ENCODE data around the gene ENOX1. TPM values are rescaled to one million over a fixed set of nuclear protein-coding genes. Genes with fewer than 3 reads are reported as not detected.

Gene ENOX1
- total RNA-seq, 1 experiment from 2014 or later = 0.35 TPM

- Histone ChIP-seq H3K4me1 (replicated peaks; ENCODE audit: insufficient read depth) (no peaks in the 10 kb centered on the region), H3K79me2 (ENCODE audit: low read depth) (no peaks in the 10 kb centered on the region), H3K36me3 (ENCODE audit: low read depth) (no peaks in the 10 kb centered on the region), H2AFZ (no peak overlapping the region), H4K20me1 (ENCODE audit: insufficient read depth) (no peaks in the 10 kb centered on the region), H3K9me3 (ENCODE audit: insufficient read depth, low read depth) (no peaks in the 10 kb centered on the region), H3F3A (ENCODE audit: insufficient read depth, low read depth) (no peaks in the 10 kb centered on the region), H3K4me3 (no peak overlapping the region), H3K27me3 (ENCODE audit: insufficient read depth, low read depth) (no peaks in the 10 kb centered on the region), H3K27ac (no peak overlapping the region), H3K4me2 (no peak overlapping the region), H3K9me2 (ENCODE audit: insufficient read depth) (no peaks in the 10 kb centered on the region)
- intact Hi-C loops (cut with micrococcal nuclease; ENCODE audit: unreplicated experiment) = no loop called here
- no peak for TF ChIP-seq CTCF (conservative IDR thresholded peaks at IDR 0.05)
- ChIA-PET POLR2A (ENCODE audit: unreplicated experiment) (no interaction called here), CTCF (no interaction called here)
- no peak for DNase-seq
- no TSS peak for BruUV-seq (replicated peaks)
Observed at GRCh38 chr13:43483930-43484329, 302.8 kb downstream of the ENOX1 start.

GRCh38 chr13:43482641-43483040 lies 304.1 kb downstream of the ENOX1 start:
- TF ChIP-seq EZH2 (IDR thresholded peaks at IDR 0.05; ENCODE audit: low read depth) (no peak), CTCF (conservative IDR thresholded peaks at IDR 0.05) (no peak)
- CTCF ChIA-PET = no interaction called here
- H4K20me1 ChIP-seq (ENCODE audit: insufficient read depth) = no peaks in the 10 kb centered on the region
- H3F3A ChIP-seq (ENCODE audit: insufficient read depth, low read depth) = no peaks in the 10 kb centered on the region
- POLR2A ChIA-PET (ENCODE audit: unreplicated experiment) = no interaction called here
- no peak overlapping the region for H3K4me2 ChIP-seq
- BruUV-seq (replicated peaks) = no TSS peak
- DNase-seq = no peak
- H3K36me3 ChIP-seq (ENCODE audit: low read depth) = no peaks in the 10 kb centered on the region
- no peaks in the 10 kb centered on the region for H3K9me3 ChIP-seq (ENCODE audit: insufficient read depth, low read depth)
- no peak overlapping the region for H3K27ac ChIP-seq
- no peaks in the 10 kb centered on the region for H3K4me1 ChIP-seq (replicated peaks; ENCODE audit: insufficient read depth)
- intact Hi-C loops (cut with micrococcal nuclease; ENCODE audit: unreplicated experiment) = no loop called here
- no peaks in the 10 kb centered on the region for H3K27me3 ChIP-seq (ENCODE audit: insufficient read depth, low read depth)
- H3K9me2 ChIP-seq (ENCODE audit: insufficient read depth) = no peaks in the 10 kb centered on the region
- H2AFZ ChIP-seq = no peak overlapping the region
- no peaks in the 10 kb centered on the region for H3K79me2 ChIP-seq (ENCODE audit: low read depth)
- H3K4me3 ChIP-seq = no peak overlapping the region

GRCh38 chr13:43482026-43482425 lies 304.7 kb downstream of the ENOX1 start:
- Histone ChIP-seq H4K20me1 (ENCODE audit: insufficient read depth) (no peaks in the 10 kb centered on the region), H3K27me3 (ENCODE audit: insufficient read depth, low read depth) (no peaks in the 10 kb centered on the region), H3K4me3 (no peak overlapping the region), H3K4me2 (no peak overlapping the region), H2AFZ (no peak overlapping the region), H3F3A (ENCODE audit: insufficient read depth, low read depth) (no peaks in the 10 kb centered on the region), H3K9me2 (ENCODE audit: insufficient read depth) (no peaks in the 10 kb centered on the region), H3K4me1 (replicated peaks; ENCODE audit: insufficient read depth) (no peaks in the 10 kb centered on the region), H3K36me3 (ENCODE audit: low read depth) (no peaks in the 10 kb centered on the region), H3K27ac (no peak overlapping the region), H3K79me2 (ENCODE audit: low read depth) (no peaks in the 10 kb centered on the region), H3K9me3 (ENCODE audit: insufficient read depth, low read depth) (no peaks in the 10 kb centered on the region)
- no peak for TF ChIP-seq CTCF (conservative IDR thresholded peaks at IDR 0.05)
- no peak for TF ChIP-seq EZH2 (IDR thresholded peaks at IDR 0.05; ENCODE audit: low read depth)
- CTCF ChIA-PET = no interaction called here
- POLR2A ChIA-PET (ENCODE audit: unreplicated experiment) = no interaction called here
- no peak for DNase-seq
- intact Hi-C loops (cut with micrococcal nuclease; ENCODE audit: unreplicated experiment) = no loop called here
- BruUV-seq (replicated peaks) = no TSS peak
